Mucosa of gallbladder (tissue), 1 donor: ENCODE measurements around the gene DAPK2. TPM values are rescaled to one million over a fixed set of nuclear protein-coding genes. Genes with fewer than 3 reads are reported as not detected.
A peak's percentile ranks its signal among the peaks of the same experiment; 100 is the strongest.

Experiments used
- DNase-seq: peaks from one replicate; pipeline ENCODE4 v3.0.0-alpha.2; 2020; ENCODE audit warnings: low spot score
- total RNA-seq: library from RNA; stranded (reverse); gene quantifications from one replicate; pipeline ENCODE4 v1.2.1, GENCODE V29; 2021
- donor health status: DM: no; HTN: no; CAD: no.

DAPK2 gene
- total RNA-seq, 1 donor from 2014 or later = 5.6 TPM

DNA sequence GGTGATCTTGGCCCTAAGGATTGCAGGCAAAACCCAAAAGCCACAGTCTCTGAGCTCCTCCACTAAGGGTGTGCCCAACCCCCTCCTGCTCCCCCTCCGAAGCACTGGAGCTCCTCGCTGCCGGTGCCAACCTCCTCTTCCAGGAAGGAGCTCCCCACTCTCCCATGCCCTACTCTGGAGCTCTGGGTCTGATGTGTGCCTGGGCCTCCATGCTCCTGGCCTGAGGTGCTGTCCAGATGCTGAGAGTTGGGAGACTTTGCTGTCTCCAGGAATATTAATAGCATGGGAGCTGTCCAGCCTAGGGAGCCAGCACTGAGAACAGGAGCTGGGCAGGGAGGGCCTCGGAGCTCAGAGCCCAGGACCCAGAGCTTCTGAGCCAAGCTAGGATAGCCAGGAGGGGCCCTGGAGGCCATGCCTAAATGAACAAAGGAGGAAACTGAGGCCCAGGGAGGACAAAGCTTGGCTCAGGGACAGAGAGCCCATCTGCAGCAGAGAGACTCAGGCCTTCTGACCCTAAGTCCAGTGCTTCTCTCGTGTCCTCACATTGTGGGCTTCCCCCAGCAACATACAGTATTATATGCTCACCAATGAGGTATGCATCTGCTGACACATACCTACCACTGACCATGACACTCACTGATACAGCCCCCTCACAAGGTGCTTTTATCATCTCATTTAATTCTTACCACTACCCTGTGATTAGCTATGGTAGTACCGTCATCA lies 175.6 kb downstream of the DAPK2 start:
- DNase-seq = peak; percentile 57

DNA sequence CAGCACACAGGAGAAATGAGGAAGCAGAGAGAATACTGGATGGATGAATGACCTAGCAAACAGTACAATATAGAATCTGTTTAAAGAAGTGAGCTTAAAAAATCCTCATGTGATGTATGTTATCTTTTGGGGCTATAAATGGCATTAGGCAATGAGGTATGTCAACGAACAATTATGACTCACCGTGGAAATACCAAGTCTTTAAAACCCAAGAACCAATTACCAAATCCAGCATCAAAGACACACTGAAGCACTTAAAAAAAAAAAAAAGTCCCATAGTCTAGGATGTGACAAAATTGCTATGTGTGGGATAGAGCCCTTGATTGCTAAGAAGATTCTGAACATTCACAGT lies 176.3 kb downstream of the DAPK2 start:
- no peak for DNase-seq

GRCh38 chr15:63869371-63870042 lies 176.8 kb downstream of the DAPK2 start:
- no peak for DNase-seq

DNA sequence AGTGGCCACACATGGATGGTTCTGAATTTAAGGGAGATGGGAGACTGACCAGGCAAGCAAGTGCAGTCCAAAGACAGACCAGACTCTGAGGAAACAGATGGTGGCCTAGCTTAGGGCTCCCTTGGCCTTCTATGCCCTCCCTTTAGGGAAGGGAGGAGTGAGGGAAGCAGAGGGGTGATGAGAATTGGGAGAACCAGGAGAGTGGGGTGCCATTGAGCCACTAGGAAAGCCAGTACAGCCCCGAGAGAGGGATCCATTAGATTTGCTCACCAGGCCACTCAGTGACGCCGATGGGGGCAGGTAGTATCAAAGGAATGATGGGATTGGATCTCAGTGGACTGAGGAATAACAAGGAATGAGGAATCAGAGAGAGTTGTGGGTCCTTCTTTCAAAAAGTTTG lies 182.1 kb downstream of the DAPK2 start:
- DNase-seq = no peak

DNA sequence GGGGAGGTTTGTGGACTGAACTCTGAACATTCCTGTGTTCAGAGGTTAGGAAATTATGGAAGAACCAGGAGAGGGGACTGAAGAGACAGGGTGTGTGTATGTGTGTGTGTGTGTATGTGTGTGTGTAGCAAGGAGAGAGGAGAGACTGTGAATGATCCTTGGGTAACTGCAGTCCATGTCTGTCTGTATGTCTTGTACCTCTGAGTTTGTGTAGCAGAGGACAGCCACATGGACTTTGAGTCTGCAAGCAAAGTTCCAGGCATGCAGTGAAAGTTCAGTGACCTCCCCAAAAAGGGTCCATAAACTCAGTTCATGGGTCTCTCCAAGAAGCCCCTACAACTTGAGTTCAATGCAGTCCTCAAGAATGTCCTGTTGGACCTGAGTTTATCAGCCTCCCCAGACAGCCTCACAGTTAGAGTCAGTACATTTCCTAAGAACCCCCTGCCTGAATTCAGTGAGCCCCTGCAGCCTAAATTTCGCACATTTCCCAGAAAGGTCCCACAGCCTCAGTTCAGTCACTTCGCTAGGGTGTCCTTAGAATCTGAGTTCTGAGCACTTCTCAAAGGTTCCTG lies 184.3 kb downstream of the DAPK2 start:
- no peak for DNase-seq

DNA sequence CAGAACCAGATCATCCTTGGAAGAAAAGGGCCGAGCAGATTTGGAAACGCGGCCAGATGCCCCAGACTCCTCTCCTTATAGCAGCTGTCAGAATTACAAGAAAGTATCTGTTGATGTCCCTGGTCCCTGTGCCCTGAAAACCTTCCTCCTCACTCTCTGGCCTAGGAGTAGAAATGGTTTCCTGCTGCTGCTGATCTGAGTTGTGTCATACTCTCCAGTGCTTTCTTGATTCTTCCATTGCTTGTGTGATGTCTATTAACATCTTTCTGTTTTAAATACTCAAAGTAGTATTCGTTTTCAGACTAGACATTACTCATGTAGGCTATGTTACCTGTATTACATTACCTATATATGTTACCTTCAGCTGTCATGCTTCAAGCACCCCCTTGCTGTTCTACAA lies 185.7 kb downstream of the DAPK2 start:
- no peak for DNase-seq

DNA sequence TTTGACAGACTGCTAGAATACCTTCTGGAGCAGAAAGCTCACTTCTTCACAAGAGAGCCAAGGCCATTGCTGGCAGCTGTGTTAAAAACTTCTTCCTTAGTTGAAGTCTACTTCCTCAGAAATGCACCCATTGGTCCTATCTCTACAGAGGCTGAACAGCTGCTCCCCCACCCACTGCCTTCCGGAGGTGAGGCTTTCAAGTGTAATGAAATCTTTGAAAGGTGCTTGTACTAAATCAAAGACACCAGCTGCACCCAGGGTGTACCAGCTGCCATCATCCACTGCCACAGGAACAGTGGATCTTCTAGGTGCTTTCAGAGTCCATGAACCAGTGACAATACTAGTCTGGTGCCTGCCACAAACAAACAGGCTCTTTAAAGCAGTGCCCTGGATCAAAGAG lies 186.1 kb downstream of the DAPK2 start:
- DNase-seq = no peak

GRCh38 chr15:63858881-63859280 lies 187.4 kb downstream of the DAPK2 start:
- no peak for DNase-seq

GRCh38 chr15:63858448-63858847 lies 187.8 kb downstream of the DAPK2 start:
- DNase-seq = no peak

DNA sequence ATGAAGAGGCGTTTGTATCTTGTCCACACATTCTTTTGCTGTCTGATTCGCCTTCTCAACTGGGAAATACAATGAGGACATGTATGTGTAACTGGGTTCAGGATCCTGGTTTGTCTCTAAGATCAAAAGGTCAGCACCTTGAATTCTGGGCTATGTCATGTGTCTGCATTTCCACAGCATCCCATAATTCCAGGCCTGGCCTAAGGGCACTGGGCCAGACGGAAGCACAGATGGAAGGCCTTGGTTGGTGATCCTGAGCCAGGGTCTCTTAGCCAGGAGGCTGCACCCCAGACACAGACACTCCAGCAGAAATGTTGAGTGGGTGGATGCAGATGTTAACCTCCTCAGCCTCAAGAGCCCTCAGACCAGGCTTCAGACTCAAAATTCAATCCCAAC lies 188.8 kb downstream of the DAPK2 start:
- DNase-seq = no peak

Other genes with a start within 250 kb of the DAPK2 start
- gene HERC1, start 212.5 kb downstream of the DAPK2 start, total RNA-seq = 81.9 TPM
- gene CIAO2A, start 47.4 kb upstream of the DAPK2 start, total RNA-seq = 47.1 TPM
- 123 TPM for gene SNX1, start 49.5 kb upstream of the DAPK2 start, total RNA-seq
- 1.0 TPM for gene SNX22, start 105.2 kb upstream of the DAPK2 start, total RNA-seq
- 481 TPM for gene PPIB, start 116.5 kb upstream of the DAPK2 start, total RNA-seq